HCT116 (cell line): ENCODE measurements around the gene INPP5D. TPM values are rescaled to one million over a fixed set of nuclear protein-coding genes. Genes with fewer than 3 reads are reported as not detected.

Source experiments
- ATAC-seq: fragments of 200-7000 bp; cut with Tn5 transposase; 2 replicates; pipeline ENCODE4 v1.9.1; 2020; ENCODE audit warnings: mild to moderate bottlenecking, moderate library complexity
- BruUV-seq: library from RNA; stranded (reverse); fragments of 400-500 nt; replicated peaks from 2 replicates; lab custom pipeline; 2021; lab: Mats Ljungman, UMichigan
- CTCF ChIA-PET: fragments of 300-600 bp; sonication (Branson Sonifier 250); formaldehyde crosslinking; loops from one replicate; lab custom pipeline; 2021; ENCODE audit warnings: antibody characterized with exemption; lab: Charles Lee
- POLR2A ChIA-PET: fragments of 300-600, 350-600 bp; sonication (Branson Sonifier 250); formaldehyde crosslinking; loops from one replicate; lab custom pipeline; 2021; ENCODE audit warnings: antibody characterized with exemption; lab: Charles Lee
- RAD21 ChIA-PET, 2 experiments: fragments of 300-600 bp; sonication (Branson Sonifier 250); formaldehyde crosslinking; loops; one replicate each; lab custom pipeline; 2023; ENCODE audit warnings: low total read pairs in 2 of 2; ENCODE audit not compliant: uncharacterized antibody in 2 of 2, unreplicated experiment in 2 of 2, low non-redundant PET in 1 of 2; lab: Charles Lee
- DNase-seq: peaks from one replicate; pipeline ENCODE4 v3.0.0-alpha.2; 2010; ENCODE audit warnings: low read depth, low spot score
- H2AFZ ChIP-seq: fragments of 200-600 bp; shearing (Covaris generic), sonication (generic); 2 replicates; pipeline ENCODE4 v1.6.1; 2017; ENCODE audit warnings: low read depth, mixed run types, mixed read lengths, antibody characterized with exemption, low read length; ENCODE audit not compliant: poor library complexity, severe bottlenecking
- H3K27ac ChIP-seq: 2 replicates; pipeline ENCODE4 v1.5.1; 2012; ENCODE audit warnings: low read depth, low read length
- H3K27me3 ChIP-seq: fragments of 200-600 bp; sonication (generic); 2 replicates; pipeline ENCODE4 v1.6.1; 2016; ENCODE audit warnings: mixed run types, low read length, mixed read lengths; ENCODE audit not compliant: insufficient read depth
- H3K36me3 ChIP-seq, 2 experiments: fragments of 200-500 bp in 1 of 2; fragments of 200-600 bp in 1 of 2; sonication (Bioruptor generic) in 1 of 2; sonication (generic) in 1 of 2; 2 replicates each; pipeline versions ENCODE4 v1.5.1 to v1.6.1; 2014 to 2016; ENCODE audit warnings: low read length in 2 of 2, inconsistent platforms in 1 of 2, mixed read lengths in 1 of 2, mixed run types in 1 of 2; ENCODE audit not compliant: insufficient read depth in 2 of 2, control insufficient read depth in 1 of 2
- H3K4me1 ChIP-seq, 2 experiments: fragments of 200-600 bp in 1 of 2; sonication (generic) in 1 of 2; 2 replicates each; pipeline versions ENCODE4 v1.5.1 to v1.6.1; 2012 to 2017; ENCODE audit warnings: low read length in 2 of 2, inconsistent platforms in 1 of 2, mild to moderate bottlenecking in 1 of 2, mixed read lengths in 1 of 2, mixed run types in 1 of 2, moderate library complexity in 1 of 2; ENCODE audit not compliant: insufficient read depth in 2 of 2, control insufficient read depth in 1 of 2
- H3K4me2 ChIP-seq: fragments of 200-600 bp; sonication (generic); 2 replicates; pipeline ENCODE4 v1.6.1; 2017; ENCODE audit warnings: mixed run types, low read length, mixed read lengths
- H3K4me3 ChIP-seq, 2 experiments: fragments of 200-600 bp in 1 of 2; sonication (generic) in 1 of 2; replicated peaks in 1 of 2; 2 replicates each; pipeline ENCODE4 v1.5.1; 2011 to 2016; ENCODE audit warnings: low read length in 2 of 2, control low read depth in 1 of 2, low read depth in 1 of 2, mild to moderate bottlenecking in 1 of 2, mixed read lengths in 1 of 2, mixed run types in 1 of 2
- H3K79me2 ChIP-seq: fragments of 200-600 bp; sonication (generic); 2 replicates; pipeline ENCODE4 v1.6.1; 2017; ENCODE audit warnings: mild to moderate bottlenecking, mixed run types, low read length, moderate library complexity, mixed read lengths; ENCODE audit not compliant: insufficient read depth
- H3K9ac ChIP-seq: fragments of 200-600 bp; sonication (generic); 2 replicates; pipeline ENCODE4 v1.6.1; 2016; ENCODE audit warnings: low read length, mixed read lengths
- H3K9me2 ChIP-seq: fragments of 200-600 bp; sonication (generic), shearing (Covaris generic); 2 replicates; pipeline ENCODE4 v1.6.1; 2017; ENCODE audit warnings: mixed run types, mild to moderate bottlenecking, moderate library complexity; ENCODE audit not compliant: insufficient read depth
- H3K9me3 ChIP-seq, 2 experiments: fragments of 200-500 bp in 1 of 2; fragments of 200-600 bp in 1 of 2; sonication (Bioruptor generic) in 1 of 2; sonication (generic) in 1 of 2; 2 replicates each; pipeline ENCODE4 v1.6.1; 2014 to 2017; ENCODE audit warnings: low read length in 2 of 2, mixed read lengths in 2 of 2, inconsistent platforms in 1 of 2, low read depth in 1 of 2, mild to moderate bottlenecking in 1 of 2, mixed run types in 1 of 2, moderate library complexity in 1 of 2; ENCODE audit not compliant: control insufficient read depth in 1 of 2, insufficient read depth in 1 of 2
- H4K20me1 ChIP-seq: fragments of 200-600 bp; sonication (generic), shearing (Covaris generic); 2 replicates; pipeline ENCODE4 v1.6.1; 2017; ENCODE audit warnings: mixed run types, mild to moderate bottlenecking, moderate library complexity; ENCODE audit not compliant: insufficient read depth
- ATF3 ChIP-seq: IDR thresholded peaks from 2 replicates; pipeline ENCODE4 v1.6.1; 2012
- CBX3 ChIP-seq: IDR thresholded peaks from 2 replicates; pipeline ENCODE4 v1.6.1; 2012; ENCODE audit warnings: low read depth
- CTCF ChIP-seq, 3 experiments: fragments of 200-600 bp in 1 of 3; sonication (generic) in 1 of 3; IDR thresholded peaks in 2 of 3; conservative IDR thresholded peaks in 1 of 3; 2 replicates each; pipeline ENCODE4 v1.5.1; 2012 to 2017; ENCODE audit warnings: low read depth in 2 of 3, low read length in 2 of 3, antibody characterized with exemption in 1 of 3, borderline replicate concordance in 1 of 3, control low read depth in 1 of 3, mild to moderate bottlenecking in 1 of 3, mixed read lengths in 1 of 3, mixed run types in 1 of 3, moderate library complexity in 1 of 3; ENCODE audit not compliant: insufficient read depth in 1 of 3
- ELF1 ChIP-seq: IDR thresholded peaks from 2 replicates; pipeline ENCODE4 v1.6.1; 2012; ENCODE audit warnings: low read depth, borderline replicate concordance
- EZH2phosphoT487 ChIP-seq: fragments of 200-600 bp; IDR thresholded peaks from 2 replicates; pipeline ENCODE4 v1.6.1; 2018; ENCODE audit warnings: antibody characterized with exemption, borderline replicate concordance
- FOSL1 ChIP-seq: IDR thresholded peaks from 2 replicates; pipeline ENCODE4 v1.6.1; 2012; ENCODE audit warnings: low read depth
- POLR2AphosphoS5 ChIP-seq: IDR thresholded peaks from 2 replicates; pipeline ENCODE4 v1.6.1; 2011; ENCODE audit warnings: mild to moderate bottlenecking, low read depth, low read length, moderate library complexity
- REST ChIP-seq: IDR thresholded peaks from 2 replicates; pipeline ENCODE4 v1.6.1; 2012; ENCODE audit warnings: low read depth
- SP1 ChIP-seq: IDR thresholded peaks from 2 replicates; pipeline ENCODE4 v1.6.1; 2012; ENCODE audit warnings: low read depth
- intact Hi-C: fragments of 100-400 bp; cut with micrococcal nuclease; formaldehyde crosslinking; loops from 2 replicates; pipeline ENCODE4 v1.10.0; 2022
- total RNA-seq: library from RNA; stranded (reverse); gene quantifications from one replicate; pipeline ENCODE4 v1.2.1, GENCODE V29; 2021; ENCODE audit not compliant: unreplicated experiment

INPP5D gene
- total RNA-seq, 1 experiment from 2014 or later: 1.8 TPM

GRCh38 chr2:233087713-233088112 lies 27.6 kb downstream of the INPP5D start (continued):
- TF ChIP-seq REST (no peak), CBX3 (no peak), FOSL1 (no peak), CTCF (IDR thresholded peaks at IDR 0.05 in 2 of 3, conservative IDR thresholded peaks at IDR 0.05 in 1 of 3; ENCODE audit: borderline replicate concordance in 1 of 3, insufficient read depth in 1 of 3, low read depth in 2 of 3, low read length in 2 of 3) (no peak), ELF1 (no peak), SP1 (no peak)

- ATAC-seq: no peak
- CTCF ChIA-PET: no interaction called here
- H3K79me2 ChIP-seq: no peaks in the 10 kb centered on the region
These were observed 28.8 kb downstream of the INPP5D start for GRCh38 chr2:233088972-233089345.

More at GRCh38 chr2:233088972-233089345, 28.8 kb downstream of the INPP5D start:
- DNase-seq: no peak
- H3K4me1 ChIP-seq: no peaks in the 10 kb centered on the region
- H3K27me3 ChIP-seq: no peaks in the 10 kb centered on the region
- ChIA-PET RAD21 (no interaction called here), POLR2A (no interaction called here)
- no peaks in the 10 kb centered on the region for H4K20me1 ChIP-seq
- H3K4me2 ChIP-seq: no peak overlapping the region
- H3K9me3 ChIP-seq: no peaks in the 10 kb centered on the region
- H3K27ac ChIP-seq: no peak overlapping the region
- TF ChIP-seq POLR2AphosphoS5: no peak
- no peak for TF ChIP-seq ATF3
- no peak for TF ChIP-seq EZH2phosphoT487
- H3K36me3 ChIP-seq: no peaks in the 10 kb centered on the region
- no peak overlapping the region for H3K4me3 ChIP-seq
- no peaks in the 10 kb centered on the region for H3K9me2 ChIP-seq
- no peak overlapping the region for H3K9ac ChIP-seq
- no peak overlapping the region for H2AFZ ChIP-seq
- intact Hi-C loops: no loop called here
- no TSS peak for BruUV-seq
